HuH-7 (cell line): ENCODE measurements around the gene ZC3H18.

Source experiments
- DNase-seq: peaks from one replicate; pipeline ENCODE4 v3.0.0; 2011; ENCODE audit warnings: low spot score

Gene ZC3H18

DNA sequence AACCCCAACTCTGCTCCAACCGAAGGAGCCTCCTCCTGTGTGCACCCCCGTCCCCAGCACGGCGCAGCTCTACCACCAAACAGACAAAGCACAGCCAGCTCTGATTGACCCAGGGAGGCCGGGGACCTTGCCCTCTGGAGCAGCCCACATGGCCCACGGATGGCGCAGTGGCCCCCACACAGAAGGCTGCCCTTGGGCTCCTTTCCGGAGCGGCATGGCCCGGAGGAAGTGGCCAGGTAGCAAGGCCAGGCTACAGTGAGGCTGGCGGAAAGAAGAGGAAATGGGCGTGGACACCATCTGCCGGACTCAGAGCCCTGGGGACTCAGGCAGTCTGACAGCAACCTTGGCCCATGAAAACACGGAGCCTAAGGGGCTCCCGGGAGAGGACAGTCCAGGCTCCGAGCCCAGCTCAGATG is 19.9 kb upstream of the ZC3H18 start:
- no peak for DNase-seq

DNA sequence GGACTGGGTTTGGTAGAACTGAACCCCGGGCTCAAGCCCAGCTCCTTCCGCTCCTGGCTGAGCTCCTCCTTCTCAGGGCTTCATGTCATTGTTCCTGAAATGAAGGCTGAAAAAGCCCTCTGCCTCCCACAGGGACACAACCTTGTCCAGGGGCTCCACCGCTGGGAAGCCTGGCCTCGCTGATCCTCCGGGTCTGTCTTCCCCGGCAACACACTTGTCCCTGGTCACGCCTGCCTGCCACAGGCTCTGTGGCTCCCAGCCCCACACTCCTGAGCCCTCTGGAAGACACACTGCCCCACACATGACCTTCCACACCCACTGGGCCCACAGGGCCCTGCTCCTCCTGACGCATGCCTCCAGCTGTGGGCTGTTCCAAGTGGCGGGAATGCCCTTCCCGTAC is 18.0 kb upstream of the ZC3H18 start:
- no peak for DNase-seq

DNA sequence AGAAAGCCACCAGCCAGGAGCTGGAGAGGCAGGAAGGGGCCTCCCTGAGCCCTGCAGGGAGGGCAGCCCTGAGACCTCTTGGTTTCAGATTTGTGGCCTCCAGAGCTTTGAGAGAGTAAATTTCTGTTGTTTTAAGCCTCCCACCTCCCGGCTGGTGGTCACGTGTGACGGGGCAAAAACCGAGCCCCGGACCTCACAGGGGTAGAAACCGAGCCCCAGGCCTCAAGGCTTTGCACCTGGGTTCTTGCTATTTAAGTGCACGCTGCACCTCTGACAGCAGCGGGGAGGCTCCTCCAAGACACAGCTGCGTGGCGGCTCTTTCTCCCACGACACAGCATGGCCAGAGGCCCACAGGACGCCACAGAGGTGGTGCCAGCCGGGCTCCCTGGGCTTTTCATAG is 17.4 kb upstream of the ZC3H18 start:
- no peak for DNase-seq

DNA sequence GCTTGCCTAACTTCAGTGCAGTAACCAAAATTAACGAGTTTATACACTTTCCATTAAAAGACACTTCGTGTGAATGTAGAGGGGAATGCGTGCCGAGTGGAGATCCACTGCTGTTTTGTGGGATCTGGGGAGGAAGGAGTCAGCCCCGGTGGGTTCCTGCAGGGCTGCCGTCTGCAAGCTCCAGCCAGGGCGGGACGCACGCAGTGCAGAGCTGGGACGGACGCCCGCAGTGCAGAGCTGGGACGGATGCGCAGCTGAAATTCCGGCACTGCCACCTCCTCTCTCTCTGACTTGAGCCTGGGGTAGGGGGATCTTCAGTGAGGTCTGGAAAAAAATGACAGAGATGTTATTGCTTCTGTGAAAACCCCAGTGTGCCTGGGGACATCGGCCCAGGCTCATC is 16.5 kb upstream of the ZC3H18 start:
- no peak for DNase-seq

DNA sequence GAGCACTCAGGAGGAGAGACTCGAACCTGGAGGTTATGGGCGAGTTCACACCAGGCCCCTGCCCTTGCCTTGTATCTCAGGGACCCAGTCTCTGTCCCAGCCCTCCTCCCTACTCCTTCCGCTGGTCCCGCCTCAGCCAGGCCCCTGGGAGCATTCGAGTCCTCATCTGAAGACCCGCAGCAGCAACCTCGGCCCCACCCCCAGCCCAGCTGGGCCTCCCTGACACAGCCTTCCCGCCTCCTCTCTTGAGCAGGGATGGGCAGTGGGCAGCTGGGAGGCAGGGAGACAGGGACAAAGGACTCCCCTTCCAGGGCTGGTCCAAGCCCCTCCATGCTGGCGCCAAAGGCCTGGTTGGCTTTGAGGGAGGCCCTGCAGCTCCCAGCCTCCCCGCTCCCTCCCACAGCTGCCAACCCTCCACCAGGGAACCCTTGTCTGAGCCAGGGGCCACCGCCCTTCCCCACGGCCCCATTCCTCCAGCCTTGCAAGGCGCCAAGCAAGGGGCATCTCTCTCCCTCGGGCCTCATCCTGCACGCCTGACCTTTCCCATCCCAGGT is 15.4 kb upstream of the ZC3H18 start:
- no peak for DNase-seq

DNA sequence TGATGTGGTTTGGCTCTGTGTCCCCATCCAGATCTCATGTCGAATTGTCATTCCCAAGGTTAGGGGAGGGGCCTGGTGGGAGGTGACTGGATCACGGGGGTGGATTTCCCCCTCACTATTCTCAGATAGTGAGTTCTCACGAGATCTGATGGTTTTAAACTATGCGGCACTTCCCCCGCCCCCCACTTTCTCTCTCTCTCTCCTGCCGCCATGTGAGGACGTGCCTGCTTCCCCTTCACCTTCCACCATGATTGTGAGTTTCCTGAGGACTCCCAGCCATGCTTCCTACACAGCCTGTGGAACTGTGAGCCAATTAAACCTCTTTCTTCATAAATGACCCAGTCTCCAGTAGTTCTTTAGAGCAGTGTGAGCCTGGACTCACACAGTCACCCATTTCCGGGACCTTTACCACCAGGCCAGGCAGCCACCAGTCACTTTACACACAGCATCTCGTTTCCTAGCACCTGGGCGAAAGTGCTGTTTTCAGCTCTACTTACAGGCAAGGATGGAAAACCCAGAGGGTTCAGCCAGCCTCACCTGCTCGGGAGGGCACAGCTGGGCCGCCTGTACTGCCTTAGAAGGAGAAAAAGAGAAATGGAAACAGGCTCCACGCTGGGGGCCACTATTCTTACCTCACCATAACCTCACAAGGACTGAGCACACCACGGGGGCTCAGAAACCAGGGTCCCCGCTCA is 13.8 kb upstream of the ZC3H18 start:
- DNase-seq, result no peak

DNA sequence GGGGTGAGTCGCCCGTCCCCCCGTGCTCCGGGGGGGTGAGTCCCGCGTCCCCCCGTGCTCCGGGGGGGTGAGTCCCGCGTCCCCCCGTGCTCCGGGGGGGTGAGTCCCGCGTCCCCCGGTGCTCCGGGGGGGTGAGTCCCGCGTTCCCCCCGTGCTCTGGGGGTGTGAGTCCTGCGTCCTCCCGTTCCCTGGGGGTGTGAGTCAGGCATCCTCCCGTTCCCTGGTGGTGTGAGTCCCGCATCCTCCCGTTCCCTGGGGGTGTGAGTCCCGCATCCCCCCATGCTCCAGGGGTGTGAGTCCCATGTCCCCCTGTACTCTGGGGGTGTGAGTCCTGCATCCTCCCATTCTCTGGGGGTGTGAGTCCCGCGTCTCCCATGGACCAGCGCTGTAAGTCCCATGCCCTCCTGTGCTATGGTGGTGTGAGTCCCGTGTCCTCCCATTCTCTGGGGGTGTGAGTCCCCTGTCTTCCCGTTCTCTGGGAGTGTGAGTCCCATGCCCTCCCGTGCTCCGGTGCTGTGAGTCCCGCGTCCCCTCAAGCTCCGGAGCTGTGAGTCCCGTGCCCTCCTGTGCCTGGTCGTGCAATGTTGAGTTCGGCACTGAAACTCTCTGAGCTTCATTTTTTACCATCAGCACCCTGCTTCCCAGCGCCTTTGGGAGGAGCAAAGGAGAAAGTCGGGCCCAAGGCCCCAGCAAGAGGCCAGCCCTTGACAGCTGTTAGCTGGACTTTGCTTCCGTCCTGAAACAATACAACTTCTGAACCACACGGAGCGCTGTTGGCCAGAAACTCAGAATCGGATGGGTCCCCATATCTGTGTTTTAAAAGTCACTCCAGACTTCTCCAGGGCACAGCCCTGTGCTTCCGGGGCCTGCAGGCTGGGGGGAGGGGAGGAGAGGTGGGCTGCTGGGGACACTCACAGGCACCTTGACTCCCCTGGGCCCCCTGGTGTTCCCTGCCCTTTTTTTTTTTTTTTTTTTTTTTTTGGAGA is 11.5 kb upstream of the ZC3H18 start:
- peak; percentile 94 for DNase-seq

DNA sequence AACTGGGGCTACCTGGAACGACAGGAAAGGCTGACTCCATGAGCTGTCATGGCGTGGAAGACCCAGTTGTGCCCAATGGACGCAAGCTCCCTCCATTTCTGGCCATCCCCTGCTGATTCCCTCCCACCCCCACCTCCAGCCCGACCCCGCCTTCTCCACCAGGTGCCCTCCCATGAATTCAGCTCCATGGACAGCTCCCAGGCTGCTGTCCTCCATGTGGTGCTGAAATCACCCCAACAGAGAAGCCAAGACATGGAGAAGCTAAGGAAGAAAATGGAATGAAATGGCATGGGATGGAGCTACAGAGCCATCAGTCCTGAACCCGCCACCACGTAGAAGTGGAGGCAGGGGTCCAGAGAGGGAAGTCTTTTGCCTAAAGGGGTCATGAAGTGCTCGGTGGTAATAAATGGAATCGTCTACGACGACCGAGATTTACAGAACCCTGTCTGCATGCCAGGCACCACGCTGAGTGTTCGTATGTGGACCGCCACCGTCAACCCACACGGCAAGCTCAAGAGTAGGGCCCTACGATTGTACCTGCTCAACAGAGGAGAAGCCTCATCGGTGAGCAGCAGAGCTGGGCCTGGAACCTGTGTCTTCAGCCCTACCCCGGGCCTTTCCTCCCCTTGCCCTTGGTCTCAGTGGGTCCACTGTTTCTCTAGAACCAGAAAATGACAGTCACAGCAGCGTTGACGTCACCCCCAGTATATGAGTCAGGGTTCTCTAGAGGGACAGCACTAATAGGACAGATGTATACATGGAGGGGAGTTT is 9.3 kb upstream of the ZC3H18 start:
- peak; percentile 81 for DNase-seq

DNA sequence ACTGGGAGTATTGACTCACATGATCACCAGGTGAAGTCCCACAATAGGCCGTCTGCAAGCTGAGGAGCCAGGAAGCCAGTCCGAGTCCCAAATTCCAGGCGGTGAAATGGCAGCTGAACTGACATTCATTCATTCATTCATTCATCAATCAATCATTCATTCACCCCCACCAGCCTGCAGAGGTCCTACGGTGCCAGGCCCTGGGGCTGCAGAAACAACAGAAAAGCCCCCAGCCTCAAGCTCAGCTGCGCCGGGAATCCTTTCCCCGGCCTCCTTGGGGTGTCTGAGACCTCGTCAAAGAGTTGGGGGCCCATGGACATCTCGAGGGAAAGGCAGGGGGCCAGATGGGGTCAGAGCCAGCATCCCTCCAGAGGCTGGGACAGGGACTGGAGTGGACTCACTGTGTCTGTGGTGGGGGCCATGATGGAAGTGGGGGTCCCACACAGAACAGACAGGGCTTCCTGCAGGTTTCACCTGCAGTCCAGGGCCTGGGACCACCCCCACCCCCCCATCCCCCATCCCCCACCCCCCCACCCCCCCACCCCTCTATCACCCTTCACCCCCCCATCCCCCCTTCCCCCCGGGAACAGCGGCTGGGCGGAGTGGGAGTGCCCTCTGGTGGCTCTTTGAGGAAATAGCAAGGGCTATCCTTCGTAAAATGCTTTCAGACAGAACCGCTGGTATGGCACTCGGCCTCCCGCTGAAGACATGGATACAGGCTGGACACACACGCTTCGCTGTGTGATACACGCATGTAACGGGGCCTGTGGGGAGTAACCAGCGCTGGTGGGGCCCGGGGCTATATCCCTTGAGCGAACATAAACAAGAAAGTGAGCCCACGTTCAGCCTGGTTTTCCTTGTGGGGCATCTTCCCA is 8.5 kb upstream of the ZC3H18 start:
- DNase-seq, result peak; percentile 93

DNA sequence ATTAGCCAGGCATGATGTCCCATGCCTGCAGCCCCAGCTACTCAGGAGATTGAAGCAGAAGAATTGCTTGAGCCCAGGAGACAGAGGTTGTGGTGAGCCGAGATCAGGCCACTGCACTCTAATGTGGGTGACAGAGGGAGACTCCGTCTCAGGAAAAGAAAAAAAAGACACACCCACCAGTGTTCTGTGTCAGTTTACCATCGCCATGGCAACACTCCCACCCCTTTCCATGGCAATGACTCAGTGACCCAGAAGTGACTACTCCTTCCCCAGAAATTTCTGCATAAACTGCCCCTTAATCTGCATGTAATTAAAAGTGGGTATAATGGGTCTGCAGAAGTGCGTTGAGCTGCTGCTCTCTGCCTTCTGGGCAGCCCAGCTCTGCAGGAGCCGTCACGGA is 4.0 kb upstream of the ZC3H18 start:
- no peak for DNase-seq

DNA sequence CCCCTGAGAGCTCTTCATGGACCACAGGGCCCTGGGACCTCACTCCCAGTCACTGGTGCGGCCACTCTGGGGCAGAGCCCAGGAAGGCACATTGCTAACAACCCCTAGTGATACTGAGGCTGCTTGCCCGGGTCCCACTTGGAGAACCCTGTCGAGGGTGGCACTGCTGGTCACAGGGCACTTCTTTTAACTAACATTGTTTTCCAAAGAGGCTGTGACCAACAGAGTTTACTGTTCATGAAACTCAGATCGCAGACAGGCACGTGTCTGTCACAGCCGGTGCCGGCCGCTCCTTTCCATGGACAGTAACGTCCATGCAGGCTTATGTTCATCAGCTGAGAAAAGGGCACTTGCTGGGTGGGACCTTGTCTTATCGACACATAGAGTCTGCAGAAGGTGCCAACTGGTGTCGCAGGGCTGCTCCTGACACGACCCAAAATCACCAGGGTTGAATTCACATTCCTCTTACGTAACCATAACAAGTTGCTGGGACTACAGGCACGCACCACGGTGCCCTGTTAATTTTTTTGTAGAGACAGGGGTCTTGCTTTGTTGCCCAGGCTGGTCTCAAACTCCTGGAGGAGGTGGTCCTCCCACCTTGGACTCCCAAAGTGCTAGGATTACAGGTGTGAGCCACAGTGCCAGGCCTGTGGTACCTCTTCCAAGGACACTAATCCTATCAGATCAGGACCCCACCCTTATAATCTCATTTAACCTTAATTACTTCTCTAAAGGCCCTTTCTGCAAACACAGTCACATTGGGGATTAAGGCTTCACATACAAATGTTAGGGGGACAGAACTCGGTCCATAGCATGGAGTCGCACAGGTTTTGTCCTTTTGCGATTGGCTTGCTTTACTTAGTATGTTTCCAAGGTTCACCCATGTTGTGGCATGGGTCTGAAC is 1.2 kb upstream of the ZC3H18 start:
- DNase-seq, result no peak

DNA sequence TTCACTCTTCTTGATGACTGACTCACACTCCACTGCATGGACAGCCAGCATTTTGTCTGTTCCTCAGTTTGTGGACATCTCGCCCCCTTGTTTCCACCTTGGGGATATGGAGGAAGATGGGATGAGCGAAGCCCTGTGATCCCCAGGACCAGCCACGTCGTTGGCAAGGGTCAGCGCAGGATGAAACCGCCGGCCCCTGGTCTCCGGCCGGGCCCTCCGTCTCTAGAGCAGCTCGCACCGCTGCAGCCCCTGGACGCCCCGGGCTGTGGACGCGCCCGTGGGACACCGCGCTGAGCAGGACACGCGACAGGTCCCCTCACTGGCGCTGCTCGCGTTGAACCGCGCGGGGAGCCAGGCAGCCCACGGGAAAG is 604 bp upstream of the ZC3H18 start:
- peak; percentile 58 for DNase-seq

DNA sequence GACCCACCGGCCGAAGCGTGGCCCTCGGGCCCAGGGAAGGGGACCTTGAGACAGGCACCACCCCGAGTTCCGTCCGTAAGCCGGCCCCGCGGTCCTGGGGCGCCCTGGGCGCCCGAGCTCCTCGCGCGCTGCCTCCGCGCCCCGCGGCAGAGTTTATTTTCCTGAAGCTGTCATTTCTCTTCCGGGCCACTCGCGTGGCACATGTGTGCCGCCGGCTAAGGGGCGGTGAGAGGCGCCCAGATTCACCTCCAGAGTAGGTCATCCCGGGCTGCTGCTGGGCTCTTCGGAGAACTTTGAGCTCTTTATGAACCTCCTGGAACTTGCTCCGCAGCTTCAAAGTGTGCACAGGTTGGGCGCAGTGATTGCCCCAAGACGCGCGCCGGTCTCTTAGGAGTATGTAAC is 489 bp downstream of the ZC3H18 start:
- DNase-seq, result no peak

DNA sequence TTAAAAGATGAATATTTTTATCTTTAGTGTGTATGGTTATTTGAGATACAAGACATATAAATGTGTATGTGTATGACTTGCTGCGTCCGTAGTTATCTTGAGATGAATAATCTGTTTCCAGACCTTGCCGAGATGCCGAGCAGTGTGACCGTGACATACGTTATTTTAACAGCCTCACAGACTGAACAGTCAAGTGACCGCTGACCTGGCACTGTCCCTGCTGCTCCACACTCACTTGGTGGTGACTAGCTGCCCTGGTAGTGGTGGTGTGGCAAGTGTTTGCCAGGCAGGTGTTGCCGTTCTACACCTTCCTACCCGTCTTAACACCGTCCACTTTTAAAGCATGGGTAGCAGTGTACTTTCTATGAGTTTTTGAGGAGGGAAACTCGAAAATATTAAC is 5.0 kb downstream of the ZC3H18 start:
- no peak for DNase-seq

DNA sequence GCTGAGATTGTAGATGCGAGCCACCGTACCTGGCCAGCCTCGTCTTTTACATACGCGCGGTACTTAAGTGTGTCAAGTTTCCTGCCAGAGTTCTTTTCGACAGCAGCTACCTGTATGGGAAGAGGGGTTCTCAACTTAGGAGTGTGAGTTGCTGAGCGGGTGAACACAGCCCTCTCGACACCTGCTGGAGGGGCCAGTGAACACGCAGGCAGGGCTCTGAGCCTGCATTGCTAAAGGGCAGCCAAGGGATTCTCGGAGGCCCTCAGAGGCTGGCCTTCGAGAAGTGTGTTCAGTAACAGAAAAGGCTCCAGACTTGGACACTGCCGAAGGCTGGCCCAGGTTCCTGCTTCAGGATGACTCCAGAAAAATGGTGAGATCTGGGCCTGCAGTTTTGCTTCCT is 6.1 kb downstream of the ZC3H18 start:
- DNase-seq, result no peak

DNA sequence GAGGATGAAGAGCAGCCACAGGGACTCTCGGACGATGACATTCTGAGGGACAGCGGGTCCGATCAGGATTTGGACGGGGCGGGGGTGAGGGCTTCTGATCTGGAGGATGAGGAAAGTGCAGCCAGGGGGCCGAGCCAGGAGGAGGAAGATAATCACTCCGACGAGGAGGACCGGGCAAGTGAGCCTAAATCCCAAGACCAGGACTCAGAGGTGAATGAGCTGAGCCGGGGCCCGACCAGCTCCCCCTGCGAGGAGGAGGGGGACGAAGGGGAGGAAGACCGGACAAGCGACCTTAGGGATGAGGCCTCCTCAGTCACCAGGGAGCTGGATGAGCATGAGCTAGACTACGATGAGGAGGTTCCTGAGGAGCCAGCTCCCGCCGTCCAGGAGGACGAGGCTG is 7.0 kb downstream of the ZC3H18 start:
- no peak for DNase-seq

DNA sequence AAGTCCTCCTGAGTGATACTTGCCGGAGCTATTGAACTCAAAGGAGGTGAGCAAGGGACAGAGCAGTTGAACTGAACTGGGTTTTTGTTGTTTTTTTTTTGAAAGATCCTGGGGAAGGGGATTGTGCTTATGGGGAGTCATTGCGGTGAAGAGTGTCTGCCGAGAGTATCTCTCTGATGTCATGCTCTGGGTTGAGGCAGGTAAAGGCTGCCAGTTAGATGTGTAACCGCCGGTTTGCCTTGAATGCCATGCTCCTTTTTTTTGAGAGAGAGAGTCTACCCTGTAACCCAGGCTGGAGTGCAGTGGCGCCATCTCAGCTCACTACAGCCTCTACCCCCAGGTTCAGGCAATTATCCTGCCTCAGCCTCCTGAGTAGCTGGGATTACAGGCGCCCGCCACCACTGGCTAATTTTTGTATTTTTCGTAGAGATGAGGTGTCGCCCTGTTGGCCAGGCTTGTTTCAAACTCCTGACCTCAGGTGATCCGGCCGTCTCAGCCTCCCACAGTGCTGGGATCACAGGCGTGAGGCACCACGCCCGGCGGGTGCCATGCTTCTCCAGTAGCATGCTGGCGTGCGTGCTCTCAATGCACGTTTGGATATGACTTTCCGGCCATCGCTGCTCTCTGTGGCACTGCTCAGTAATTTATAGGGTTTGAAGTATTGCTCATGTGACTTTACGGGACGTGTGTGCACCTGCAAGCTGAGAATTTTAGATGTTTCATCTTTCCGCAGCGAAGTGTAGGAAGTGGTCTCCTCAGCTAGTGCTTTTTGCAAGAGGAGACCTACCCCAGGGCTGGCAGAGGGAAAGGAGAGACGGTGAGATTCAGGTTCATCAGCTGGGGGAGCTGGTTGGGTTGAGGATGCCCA is 8.5 kb downstream of the ZC3H18 start:
- no peak for DNase-seq

DNA sequence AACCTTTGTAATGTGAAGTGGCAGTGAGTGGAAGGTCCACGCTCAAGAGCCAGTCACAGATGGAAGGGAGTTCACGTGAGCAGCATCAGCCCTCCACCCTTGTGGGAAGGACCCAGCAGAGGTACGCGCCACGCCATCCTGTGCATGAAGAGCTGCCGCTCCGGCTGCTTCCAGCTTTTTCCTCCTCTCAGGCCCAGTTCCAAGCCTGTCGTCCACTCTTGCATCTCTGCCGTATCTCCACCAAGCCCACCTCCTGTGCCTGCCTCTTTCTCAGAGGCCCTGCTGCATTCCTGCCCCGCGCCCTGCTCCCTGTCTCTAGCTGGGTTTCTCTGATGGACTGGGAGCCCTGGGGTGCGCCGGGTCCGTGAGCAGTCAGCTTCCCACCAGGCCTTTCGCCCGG is 10.2 kb downstream of the ZC3H18 start:
- DNase-seq, result no peak

DNA sequence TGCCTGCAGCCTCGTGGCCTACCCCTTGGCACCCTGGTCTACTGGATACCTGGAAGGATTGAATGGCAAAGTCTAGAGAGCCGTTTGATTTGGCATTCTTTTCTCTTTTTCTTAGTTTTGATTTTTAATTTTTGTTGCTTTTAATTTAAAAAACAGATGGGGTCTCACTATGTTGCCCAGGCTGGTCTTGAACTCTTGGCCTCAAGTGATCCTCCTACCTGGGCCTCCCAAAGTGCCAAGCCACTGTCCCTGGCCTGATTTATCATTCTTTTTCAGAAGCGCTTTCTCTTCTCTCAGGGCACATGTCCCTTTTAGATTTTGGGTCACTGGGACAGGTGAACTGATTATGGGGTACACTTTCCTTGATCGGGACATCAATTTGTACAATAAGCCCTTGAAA is 10.8 kb downstream of the ZC3H18 start:
- no peak for DNase-seq
